Body of pancreas (tissue), 4 donors: ENCODE results near the gene TMBIM1.

Experiments
- CTCF ChIP-seq, 7 experiments: fragments of 450-650 bp in 4 of 7; fragments of 200-600 bp in 3 of 7; sonication (generic) in 3 of 7; IDR thresholded peaks; one replicate each; pipeline ENCODE4 v1.5.1; 2016 to 2019; ENCODE audit warnings: antibody characterized with exemption in 7 of 7
- POLR2A ChIP-seq, 3 donors: fragments of 450-650 bp; IDR thresholded peaks; one replicate each; pipeline ENCODE4 v1.6.1; 2016; ENCODE audit warnings: antibody characterized with exemption in 3 of 3, mild to moderate bottlenecking in 2 of 3

DNA sequence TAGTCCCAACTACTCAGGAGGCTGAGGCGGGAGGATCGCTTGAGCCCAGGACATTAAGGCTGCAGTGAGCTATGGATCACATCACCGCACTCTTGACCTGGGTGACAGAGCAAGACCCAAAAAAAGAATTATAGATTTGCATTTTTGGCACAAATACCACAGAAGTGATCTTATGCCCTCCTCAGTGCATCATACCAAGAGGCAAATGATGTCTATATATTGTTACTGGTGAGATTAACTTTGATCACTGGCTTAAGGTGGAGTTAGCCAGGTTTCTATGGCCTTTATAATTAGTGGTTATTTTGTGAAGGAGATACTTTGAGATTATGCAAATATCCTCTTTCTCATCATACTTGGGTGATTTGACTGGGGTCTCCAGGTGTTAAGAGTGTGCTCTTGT is 42.2 kb upstream of the TMBIM1 start:
- no peak for TF ChIP-seq POLR2A (IDR thresholded peaks at IDR 0.05)
- TF ChIP-seq CTCF (IDR thresholded peaks at IDR 0.05): no peak
